ENCODE data around the gene C6orf62.
"Not testable (repeated sequence)": the region's sequence is repeated elsewhere in the genome, so short reads cannot be mapped to it uniquely, and the experiment has no call there.

The C6orf62 gene

DNA sequence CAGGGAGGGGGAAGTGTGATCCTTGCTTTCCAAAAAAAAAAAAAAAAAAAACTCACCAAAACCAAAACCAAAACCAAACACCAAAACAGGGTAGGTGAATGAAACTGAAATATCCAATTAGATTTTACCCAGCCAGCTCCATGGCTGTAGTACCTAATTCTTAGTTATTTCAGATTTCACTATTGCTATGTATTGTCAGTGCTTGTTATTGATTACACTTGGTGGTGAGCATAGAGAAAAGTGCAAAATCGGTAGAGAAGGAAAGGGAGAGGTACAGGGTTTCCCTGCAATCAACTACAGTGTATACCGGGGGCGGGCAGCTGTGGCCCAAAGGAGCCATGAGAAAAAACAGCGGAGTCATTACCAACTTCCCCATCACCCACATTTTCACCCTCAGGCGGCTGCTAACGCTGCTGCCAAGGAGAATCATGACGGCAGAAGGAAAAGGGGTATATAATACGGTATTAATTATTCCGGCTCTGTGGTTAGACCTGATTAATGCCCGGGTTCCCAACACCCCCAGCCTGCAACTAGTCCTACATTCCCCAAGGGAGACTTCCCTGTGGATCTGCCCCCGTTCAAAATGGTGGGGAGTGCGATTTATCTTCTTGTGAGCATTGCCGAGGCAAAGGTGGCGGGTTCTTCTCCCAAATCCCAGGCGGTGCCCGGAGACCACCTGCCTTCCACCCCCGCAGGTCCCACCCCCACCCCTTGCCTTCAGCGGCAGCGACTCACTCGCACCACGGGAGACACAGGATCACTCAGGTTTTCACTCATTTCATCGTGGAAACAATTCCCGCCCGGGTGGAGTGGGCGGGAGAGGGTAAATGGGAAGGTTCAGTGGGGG lies at the start of gene C6orf62:
Gene C6orf62 (minus strand): TSS at position 30 of the 847 bp plus-strand sequence. CDS start 486 bp downstream, outside the sequence.
- TF ChIP-seq, protein P1, sequence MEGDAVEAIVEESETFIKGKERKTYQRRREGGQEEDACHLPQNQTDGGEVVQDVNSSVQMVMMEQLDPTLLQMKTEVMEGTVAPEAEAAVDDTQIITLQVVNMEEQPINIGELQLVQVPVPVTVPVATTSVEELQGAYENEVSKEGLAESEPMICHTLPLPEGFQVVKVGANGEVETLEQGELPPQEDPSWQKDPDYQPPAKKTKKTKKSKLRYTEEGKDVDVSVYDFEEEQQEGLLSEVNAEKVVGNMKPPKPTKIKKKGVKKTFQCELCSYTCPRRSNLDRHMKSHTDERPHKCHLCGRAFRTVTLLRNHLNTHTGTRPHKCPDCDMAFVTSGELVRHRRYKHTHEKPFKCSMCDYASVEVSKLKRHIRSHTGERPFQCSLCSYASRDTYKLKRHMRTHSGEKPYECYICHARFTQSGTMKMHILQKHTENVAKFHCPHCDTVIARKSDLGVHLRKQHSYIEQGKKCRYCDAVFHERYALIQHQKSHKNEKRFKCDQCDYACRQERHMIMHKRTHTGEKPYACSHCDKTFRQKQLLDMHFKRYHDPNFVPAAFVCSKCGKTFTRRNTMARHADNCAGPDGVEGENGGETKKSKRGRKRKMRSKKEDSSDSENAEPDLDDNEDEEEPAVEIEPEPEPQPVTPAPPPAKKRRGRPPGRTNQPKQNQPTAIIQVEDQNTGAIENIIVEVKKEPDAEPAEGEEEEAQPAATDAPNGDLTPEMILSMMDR (conservative IDR thresholded peaks at IDR 0.05) = no peak
- no peak for TF ChIP-seq ZFX (IDR thresholded peaks at IDR 0.05)
- peak within 1 kb of the TSS; percentile 94 for H3K27ac ChIP-seq

DNA sequence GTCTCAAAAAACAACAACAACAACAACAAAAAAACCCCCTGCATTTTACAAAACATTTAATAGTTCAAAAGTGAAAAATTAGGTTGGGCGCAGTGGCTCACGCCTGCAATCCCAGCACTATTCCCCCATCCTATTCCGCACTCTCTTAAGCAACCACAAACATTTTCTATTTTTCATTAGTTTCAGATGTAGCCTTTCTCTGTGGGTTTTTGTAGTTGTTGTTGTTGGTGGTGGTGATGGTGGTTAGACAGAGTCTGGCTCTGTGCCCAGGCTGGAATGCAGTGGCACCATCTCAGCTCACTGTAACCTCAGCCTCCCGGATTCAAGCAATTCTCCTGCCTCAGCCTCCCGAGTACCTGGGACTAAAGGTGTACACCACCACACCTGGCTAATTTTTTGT lies 49.4 kb upstream of the C6orf62 start:
- TF ChIP-seq, protein P1 (conservative IDR thresholded peaks at IDR 0.05) = no peak
- no peak for TF ChIP-seq ZFX (IDR thresholded peaks at IDR 0.05)
- H3K27ac ChIP-seq = no peak overlapping the region

DNA sequence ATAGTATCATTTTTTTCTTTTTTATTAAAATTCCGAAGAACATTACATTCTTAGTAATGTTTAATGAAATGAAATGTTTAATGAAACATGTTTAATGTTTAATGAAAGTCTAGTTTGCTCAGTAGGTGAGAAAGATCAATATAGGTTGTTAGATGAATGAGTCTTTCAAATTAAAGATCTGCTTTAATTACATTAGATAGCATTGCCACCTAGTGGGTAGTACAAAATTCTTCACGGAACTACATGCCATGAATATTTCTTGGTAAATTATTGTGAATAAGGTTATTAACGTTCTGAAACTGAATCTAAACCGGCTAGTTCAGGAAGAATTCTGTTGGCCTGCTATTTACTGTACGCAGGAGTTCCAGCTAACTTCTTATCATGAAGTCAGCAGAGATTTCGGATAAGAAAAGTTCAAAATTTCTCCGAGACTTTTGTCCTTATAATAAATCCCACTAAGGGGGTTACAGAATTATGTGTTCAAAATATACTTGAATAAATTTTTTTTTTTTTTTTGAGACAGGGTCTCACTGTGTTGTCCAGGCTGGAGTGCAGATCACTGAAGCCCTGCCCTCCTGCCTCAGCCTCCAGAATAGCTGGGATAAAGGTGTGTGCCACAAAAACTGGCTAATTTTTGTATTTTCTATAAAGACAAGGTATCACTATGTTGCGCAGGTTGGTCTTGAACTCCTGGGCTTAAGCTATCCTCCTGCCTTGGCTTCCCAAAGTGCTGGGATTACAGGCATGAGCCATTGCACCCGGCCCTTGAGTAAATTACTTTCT lies 47.9 kb upstream of the C6orf62 start:
- H3K27ac ChIP-seq = no peak overlapping the region
- no peak for TF ChIP-seq ZFX (IDR thresholded peaks at IDR 0.05)
- TF ChIP-seq, protein P1 (conservative IDR thresholded peaks at IDR 0.05) = peak; percentile 73

DNA sequence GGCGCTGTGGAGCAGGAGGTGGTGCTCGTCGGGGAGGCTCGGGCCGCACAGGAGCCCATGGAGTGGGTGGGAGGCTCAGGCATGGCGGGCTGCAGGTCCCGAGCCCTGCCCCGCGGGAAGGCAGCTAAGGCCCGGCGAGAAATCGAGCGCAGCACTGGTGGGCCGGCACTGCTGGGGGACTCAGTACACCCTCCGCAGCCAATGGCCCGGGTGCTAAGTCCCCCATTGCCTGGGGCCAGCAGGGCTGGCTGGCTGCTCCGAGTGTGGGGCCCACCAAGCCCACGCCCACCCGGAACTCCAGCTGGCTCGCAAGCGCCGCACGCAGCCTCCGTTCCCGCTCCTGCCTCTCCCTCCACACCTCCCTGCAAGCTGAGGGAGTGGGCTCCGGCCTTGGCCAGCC lies 47.0 kb upstream of the C6orf62 start:
- not testable (repeated sequence) for H3K27ac ChIP-seq

DNA sequence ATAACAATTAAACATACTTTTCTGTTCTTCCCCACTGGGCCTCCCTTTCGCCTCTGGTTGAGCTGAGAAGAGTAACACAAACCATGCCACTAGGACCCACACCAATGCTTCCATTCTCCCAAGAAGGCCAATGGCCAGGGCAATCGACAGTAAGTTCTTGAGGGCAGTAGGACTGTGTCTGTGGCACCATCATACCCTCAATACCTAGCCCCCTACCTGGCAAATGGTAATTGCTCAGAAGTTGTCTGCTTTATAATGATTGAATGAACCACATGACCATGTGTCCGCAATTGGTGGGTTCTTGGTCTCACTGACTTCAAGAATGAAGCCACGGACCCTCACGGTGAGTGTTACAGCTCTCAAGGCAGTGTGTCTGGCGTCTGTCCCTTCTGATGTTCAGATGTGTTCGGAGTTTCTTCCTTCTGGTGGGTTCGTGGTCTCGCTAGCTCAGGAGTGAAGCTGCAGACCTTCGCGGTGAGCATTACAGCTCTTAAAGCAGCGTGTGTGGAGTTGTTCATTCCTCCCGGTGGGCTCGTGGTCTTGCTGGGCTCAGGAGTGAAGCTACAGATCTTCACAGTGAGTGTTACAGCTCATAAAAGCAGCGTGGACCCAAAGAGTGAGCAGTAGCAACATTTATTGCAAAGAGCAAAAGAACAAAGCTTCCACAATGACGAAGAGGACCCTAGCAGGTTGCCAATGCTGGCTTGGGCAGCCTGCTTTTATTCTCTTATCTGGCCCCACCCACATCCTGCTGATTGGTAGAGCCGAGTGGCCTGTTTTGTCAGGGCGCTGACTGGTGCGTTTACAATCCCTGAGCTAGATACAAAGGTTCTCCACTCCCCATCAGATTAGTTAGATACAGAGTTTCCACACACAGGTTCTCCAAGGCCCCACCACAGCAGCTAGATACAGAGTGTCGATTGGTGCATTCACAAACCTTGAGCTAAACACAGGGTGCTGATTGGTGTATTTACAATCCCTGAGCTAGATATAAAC lies 46.2 kb upstream of the C6orf62 start:
- not testable (repeated sequence) for H3K27ac ChIP-seq

DNA sequence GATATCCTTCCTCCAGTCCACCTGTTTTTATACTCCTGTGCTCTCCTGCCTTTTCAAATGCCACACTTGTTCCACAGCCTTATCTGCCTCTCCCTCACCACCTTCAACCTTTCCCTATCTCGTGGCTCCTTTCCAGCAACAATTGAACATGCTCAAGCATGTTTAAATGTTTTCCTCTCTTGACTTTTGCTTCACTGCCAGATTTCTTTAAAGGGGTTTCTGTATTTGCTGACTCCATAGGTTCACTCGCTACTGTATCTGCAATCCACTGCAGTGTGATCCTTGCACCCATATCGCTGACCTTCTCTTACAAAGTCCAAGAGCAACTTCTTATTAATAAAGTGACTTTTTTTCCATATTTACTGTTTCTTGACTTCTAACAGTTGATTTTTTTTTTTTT lies 44.6 kb upstream of the C6orf62 start:
- H3K27ac ChIP-seq = no peak overlapping the region
- TF ChIP-seq, protein P1 (conservative IDR thresholded peaks at IDR 0.05) = no peak
- no peak for TF ChIP-seq ZFX (IDR thresholded peaks at IDR 0.05)

DNA sequence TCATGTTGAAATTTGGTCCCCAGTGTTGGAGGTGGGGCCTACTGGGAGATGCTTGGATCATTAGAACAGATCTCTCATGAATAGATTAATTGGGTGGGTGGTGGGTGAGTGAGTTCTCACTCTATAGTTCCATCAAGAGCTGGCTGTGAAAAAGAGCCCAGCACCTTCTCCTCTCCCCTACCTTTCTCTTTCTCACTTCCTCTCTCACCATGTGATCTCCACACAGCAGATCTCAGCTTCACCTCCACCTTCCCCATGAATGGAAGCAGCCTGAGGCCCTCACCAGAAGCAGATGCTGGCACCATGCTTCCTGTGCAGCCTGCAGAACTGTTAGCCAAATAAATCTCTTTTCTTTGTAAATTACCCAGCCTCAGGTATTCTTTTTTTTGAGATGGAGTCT lies 42.9 kb upstream of the C6orf62 start:
- TF ChIP-seq, protein P1 (conservative IDR thresholded peaks at IDR 0.05) = no peak
- TF ChIP-seq ZFX (IDR thresholded peaks at IDR 0.05) = no peak
- H3K27ac ChIP-seq = no peak overlapping the region

Data from C4-2B (cell line).